HG03280 (cell line): Measurements from ENCODE around the gene KCP.

Source experiments
- ATAC-seq: cut with Tn5 transposase; IDR thresholded peaks from one replicate; pipeline ENCODE4 v1.9.1; 2021; ENCODE audit warnings: mild to moderate bottlenecking, moderate library complexity; ENCODE audit not compliant: unreplicated experiment

KCP gene

GRCh38 chr7:128876586-128876977 is 33.9 kb downstream of the KCP start:
- ATAC-seq: no peak

GRCh38 chr7:128876127-128876526 is 34.4 kb downstream of the KCP start:
- no peak for ATAC-seq

DNA sequence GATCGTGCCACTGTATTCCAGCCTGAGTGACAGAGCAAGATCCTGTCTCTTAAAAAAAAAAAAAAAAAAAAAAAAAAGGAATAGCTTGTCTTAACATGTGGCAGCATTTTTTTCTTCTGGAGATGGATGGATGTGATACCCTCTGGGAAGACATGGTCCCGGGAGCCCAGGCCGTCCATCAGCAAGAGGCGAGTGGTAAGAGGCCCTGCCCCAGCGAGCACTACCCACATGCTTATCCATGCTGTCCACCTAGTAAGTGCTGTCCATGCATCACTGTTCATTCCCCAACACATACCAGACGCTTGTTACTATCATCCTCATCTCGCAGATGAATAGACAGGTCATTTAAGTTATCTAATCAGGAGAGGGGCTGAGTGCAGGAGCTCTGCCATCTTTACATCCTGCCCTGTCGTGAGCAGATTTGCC is 35.0 kb downstream of the KCP start:
- no peak for ATAC-seq

GRCh38 chr7:128874140-128875031 is 36.1 kb downstream of the KCP start:
- no peak for ATAC-seq

DNA sequence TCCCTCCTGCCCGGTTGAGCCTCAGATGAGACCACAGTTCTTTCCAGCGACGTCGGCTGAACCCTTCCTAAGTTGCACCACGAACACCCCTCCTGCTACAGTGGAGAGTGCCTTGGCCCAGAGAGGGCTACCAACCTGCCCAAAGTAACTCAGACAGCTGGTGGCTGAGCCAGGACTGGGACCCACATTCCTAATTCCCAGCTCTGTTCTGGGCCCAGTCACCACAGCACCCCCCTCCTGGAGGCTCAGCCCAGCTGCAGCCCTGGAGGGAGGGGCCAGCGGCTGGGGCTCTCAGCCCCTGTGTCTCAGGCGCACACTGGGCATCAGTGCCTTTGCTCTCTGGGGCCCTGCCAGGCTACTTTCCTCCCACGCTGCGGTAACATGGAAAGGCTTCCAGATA is 37.3 kb downstream of the KCP start:
- ATAC-seq: no peak

- no peak for ATAC-seq
Observed at GRCh38 chr7:128872394-128872824, 38.1 kb downstream of the KCP start.

DNA sequence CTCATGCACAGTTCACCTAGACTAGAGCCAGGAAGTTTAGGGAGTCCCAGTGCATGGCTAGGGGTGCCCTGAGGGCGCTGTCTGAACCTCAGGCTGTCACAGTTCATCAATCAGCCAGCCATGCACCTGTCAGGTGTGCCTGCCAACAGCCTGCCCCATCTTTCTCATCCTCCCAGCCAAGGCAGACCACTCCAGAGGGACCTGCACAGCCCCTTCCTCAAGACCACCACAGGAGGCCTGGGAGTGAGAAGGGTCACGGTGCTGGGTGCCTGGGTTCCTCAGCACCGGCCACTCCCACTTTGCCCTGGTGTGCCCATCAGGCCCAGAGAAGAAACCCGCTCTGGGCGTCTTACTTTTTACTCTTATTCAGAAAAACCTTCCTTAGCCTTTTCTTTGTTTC is 39.5 kb downstream of the KCP start:
- ATAC-seq: no peak

GRCh38 chr7:128869944-128870285 is 40.6 kb downstream of the KCP start:
- peak; percentile 21 for ATAC-seq

GRCh38 chr7:128869138-128869943 is 41.2 kb downstream of the KCP start:
- ATAC-seq: peak; percentile 59

- ATAC-seq: no peak
Observed at GRCh38 chr7:128868624-128869137, 41.8 kb downstream of the KCP start.

GRCh38 chr7:128867842-128868623 is 42.5 kb downstream of the KCP start:
- no peak for ATAC-seq

GRCh38 chr7:128867241-128867640 is 43.3 kb downstream of the KCP start:
- no peak for ATAC-seq

- ATAC-seq: no peak
Observed at GRCh38 chr7:128865996-128866877, 44.3 kb downstream of the KCP start.

DNA sequence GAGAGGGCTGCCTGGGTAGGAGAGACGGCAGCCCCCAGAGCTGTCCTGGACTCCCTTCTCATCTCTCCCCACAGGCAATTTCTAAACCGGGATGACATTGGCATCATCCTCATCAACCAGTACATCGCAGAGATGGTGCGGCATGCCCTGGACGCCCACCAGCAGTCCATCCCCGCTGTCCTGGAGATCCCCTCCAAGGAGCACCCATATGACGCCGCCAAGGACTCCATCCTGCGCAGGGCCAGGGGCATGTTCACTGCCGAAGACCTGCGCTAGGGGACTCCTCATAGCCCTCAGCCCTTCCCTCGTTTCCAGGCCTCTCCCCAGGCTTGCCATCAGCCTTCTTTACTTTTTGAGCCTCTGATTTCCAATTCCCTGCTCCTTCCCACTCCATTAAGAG is 45.2 kb downstream of the KCP start:
- no peak for ATAC-seq

- peak; percentile 45 for ATAC-seq
Observed at GRCh38 chr7:128863433-128863989, 47.0 kb downstream of the KCP start.

DNA sequence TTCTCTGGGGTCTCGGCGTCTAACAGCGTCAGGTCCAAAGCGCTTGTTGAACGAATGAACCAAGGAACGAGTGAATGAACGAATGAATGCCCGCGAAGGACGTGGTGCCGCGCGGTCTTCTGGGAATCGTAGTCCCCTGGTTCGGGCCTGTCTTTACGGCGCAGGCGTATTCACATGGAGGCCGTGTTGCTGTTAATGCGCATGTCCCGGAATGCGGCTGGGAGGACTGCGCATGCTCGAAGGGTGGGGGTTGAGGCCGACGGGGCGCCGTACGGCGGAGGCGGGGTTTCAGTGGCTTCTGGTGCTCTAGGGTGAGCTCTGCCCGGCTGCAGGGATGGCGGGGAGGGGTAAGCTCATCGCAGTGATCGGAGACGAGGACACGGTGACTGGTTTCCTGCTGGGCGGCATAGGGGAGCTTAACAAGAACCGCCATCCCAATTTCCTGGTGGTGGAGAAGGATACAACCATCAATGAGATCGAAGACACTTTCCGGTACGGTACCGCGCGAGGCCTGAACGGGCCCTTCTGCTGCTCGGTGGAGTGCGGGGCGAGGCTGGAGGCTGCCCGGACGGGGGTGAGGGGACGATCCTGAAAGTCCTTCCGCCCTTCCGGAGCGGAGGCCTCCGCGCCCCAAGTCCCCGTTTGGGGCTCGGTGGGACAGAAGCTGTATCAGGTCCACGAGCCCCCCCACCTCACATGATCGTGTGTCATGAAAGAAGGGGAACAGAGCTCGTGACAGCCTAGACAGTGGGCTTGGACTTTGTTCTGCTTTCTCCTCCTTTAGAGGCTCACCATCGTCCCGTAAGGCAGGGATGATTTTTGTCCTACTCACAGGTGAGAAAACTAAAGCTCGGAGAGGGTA is 47.7 kb downstream of the KCP start, which contains the start of gene ATP6V1F:
TSS of gene ATP6V1F (plus strand) at position 286 of the 862 bp plus-strand sequence. CDS start at position 335, 49 bp downstream.
- peak; percentile 85 for ATAC-seq

GRCh38 chr7:128861957-128862570 is 48.4 kb downstream of the KCP start:
- ATAC-seq: no peak
